Fibroblast of skin of right biceps (primary cell): ENCODE results near the gene SCD5.

Source experiments
- DNase-seq: peaks from one replicate; pipeline ENCODE4 v3.0.0-alpha.2; 2013

The SCD5 gene

GRCh38 chr4:82718162-82718940 is 80.2 kb downstream of the SCD5 start:
- DNase-seq: peak; percentile 25

DNA sequence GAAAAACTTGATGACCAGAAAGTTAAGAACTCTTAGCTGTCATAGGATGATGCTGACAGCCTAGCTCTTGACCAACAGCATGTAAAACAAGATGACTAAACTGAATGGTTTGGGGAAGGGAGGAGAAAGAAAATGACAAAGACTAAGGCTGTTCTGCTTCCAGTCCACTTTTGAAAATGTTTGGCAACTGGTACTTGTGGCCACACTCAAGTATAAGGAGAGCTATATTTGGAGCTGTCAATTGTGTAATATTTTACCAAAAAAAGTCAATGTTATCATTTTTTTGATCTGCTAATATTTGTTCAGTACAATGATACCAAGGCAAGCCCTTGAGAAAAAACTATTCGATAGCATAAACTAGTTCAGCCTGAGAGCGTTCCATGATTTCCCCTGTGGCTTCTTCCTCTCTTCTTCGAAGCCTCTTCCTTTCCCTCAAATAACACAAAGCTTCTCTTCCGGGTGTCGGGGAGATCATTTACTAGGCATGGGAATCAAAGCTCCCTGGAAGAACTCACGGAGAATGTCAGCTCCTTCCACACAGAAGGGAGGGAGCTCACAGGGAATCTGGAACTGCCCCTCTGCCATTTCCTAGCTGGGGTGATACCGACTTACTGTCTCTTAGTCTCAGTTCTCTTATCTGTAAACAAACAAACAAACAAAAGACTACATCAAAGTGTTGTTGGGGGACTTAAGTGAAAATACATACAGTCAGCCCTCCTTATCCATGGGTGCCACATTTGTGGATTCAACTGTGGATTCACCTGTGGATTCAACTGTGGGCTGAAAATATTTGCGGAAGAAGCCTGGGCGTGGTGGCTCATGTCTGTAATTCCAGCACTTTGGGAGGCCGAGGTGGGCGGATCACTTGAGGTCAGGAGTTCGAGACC is 82.6 kb downstream of the SCD5 start:
- peak; percentile 60 for DNase-seq

DNA sequence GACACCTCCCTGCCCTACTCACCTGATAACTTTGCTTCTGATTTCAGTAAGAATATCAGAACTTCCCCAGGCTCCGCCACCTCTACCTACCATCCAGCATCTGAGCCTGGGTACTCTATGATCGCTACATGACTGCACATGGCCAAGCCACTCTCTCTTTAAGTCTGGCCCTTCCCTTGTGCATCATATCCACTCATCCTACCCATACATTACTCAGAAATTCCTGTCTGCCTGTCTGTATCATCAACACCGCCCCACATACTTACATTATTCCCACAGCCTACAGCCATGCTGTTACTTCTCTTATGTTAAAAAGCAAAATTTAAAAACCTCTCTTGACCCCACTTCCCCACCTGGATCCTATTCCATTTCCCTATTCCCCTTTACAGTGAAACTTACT is 84.7 kb downstream of the SCD5 start:
- peak; percentile 44 for DNase-seq

DNA sequence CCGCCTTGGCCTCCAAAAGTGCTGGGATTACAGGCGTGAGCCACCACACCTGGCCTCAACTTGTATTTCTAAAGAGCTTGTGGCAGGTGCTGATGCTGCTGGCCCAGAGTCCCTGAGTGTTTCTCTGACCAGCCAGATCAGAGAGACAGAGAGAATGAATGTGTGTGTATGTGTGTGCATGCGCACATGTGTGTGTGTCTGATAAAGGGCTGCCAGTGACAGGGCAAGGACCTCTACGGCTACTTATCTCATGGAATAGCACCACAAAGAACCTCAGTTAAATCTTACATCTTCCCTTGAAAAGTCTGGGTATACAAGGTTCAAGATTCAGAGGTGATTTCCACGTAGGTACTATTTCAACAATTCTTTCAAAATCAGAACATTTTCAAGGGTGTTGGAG is 86.0 kb downstream of the SCD5 start:
- no peak for DNase-seq

- no peak for DNase-seq
These were observed 87.3 kb downstream of the SCD5 start for GRCh38 chr4:82711158-82711785.

GRCh38 chr4:82710197-82710929 is 88.2 kb downstream of the SCD5 start:
- no peak for DNase-seq

DNA sequence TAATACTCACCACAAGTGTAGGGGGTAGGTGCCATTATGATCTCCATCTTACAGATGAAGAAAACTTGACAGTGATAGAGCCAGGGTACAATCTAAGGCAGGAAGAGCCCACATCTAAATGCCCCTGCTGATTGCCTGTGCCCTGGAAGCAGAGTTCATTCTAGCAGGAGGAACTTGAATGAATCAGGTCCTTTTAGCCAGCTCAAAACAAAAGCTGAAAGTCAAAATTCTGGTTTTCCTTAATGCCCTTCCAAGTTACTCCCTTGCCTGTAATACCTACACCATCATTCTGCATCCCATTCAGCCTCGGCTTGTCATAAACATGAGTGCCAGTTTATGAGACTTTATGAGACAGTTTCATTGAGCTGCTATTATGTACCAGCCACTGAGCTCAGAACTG is 89.6 kb downstream of the SCD5 start:
- DNase-seq: no peak

- no peak for DNase-seq
These were observed 92.1 kb downstream of the SCD5 start for GRCh38 chr4:82706349-82707000.

DNA sequence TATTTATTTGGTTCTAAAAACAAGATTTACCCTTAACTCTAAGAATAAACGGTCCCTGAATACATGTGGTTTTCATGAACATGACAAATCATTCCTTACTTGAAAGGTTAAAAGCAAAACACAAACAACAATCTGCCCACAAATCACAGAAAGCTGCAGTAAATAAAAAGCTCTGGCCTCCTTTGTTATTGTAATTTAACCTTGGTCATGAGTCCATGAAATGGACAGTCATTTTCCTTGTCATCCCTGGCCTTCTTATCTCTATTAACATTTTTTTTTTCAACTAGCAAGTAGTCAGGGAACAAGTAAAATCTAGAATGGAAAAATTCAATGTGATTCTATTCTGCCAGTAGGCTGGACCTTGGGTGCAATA is 92.7 kb downstream of the SCD5 start:
- DNase-seq: no peak

- no peak for DNase-seq
These were observed 93.2 kb downstream of the SCD5 start for GRCh38 chr4:82705169-82705927.

GRCh38 chr4:82704156-82704555 is 94.4 kb downstream of the SCD5 start:
- DNase-seq: no peak

- DNase-seq: no peak
These were observed 100.2 kb downstream of the SCD5 start for GRCh38 chr4:82698412-82698811.

- no peak for DNase-seq
These were observed 101.0 kb downstream of the SCD5 start for GRCh38 chr4:82697561-82697960.

DNA sequence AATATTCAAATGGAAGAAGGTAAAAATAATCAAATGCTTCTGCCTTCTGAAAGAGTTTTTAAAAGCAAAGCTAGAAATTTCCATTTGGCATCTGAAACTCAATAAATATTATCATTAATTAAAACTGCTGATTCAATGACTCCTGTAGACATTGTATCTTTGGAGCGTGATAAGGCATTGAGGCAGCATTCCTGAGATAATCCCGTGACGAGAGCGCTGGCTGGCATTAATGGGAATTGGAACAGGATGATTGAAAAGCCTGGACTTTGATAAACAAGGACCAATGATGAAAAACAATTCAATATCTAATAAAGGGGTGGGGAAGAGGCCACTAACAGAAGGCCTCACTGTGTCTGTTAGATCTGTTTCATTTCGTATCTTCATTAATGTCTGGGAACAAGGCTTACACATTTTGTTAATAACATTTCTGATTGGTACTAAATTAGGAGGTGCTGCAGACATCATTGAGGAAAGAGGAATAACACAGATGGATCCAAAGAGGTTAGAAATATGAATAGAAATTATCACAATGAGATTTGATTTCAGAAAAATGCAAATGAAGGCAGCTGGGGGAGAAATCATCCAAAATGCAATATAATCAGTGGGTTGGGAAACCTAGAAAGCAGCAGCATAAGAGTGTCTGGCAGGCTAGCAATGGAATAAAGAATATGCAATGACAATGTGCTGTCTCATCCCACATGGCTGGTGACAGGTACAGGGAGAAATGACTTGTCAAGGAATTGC is 102.3 kb downstream of the SCD5 start:
- no peak for DNase-seq

DNA sequence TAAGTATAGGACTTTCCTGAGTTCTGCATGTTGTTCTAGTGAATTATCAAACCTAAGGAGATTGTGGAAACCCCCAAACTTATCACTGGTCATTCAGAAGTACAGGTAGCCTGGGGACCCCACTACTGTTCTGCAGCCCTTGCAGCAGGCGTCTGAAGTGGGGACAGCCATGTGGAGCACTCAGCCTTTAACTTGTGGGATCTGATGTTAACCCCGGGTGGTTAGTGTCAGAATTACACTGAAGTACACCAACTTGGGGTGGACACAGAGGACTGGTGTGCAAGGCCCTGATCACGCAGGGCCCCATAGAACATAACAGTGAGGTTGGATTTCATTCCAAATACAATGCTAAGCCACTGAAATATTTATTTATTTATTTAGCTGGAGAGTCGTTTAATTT is 103.7 kb downstream of the SCD5 start:
- DNase-seq: no peak

- DNase-seq: no peak
These were observed 104.5 kb downstream of the SCD5 start for GRCh38 chr4:82694046-82694445.

GRCh38 chr4:82692101-82692780 is 106.4 kb downstream of the SCD5 start:
- no peak for DNase-seq

- DNase-seq: no peak
These were observed 107.2 kb downstream of the SCD5 start for GRCh38 chr4:82691431-82691830.

DNA sequence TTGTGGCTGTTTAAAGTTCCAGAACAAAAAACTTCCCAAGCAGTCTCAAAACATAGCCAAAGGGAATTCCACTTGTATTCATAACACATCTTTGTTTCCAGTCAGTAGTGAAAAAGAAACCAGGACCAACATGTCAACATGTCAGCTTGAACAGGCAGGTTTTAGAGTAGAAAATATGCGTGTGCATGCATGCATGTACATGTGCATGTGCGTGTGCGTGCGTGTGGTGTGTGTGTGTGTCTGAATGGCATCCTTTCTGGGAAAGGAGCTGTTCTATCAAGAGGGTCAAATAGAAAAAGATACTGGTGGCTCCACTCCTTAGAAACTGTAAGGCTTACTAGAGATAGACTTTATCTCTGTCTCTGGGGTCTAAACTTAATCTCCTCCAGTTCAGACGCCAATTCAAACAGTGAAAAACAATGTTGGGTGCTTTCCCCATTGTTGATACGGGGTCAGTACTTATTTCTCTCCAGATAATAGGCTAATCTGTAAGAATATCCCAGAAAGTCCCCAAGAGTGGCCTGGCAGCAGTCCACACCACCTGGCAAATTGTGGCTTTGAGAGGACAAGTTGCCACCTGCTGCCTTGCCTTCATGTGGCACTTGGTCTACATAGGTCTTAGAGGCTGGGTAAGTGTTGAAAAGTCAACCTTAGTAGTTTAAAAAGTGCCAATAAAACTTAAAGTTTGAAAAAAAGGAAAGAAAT is 110.4 kb downstream of the SCD5 start:
- no peak for DNase-seq

DNA sequence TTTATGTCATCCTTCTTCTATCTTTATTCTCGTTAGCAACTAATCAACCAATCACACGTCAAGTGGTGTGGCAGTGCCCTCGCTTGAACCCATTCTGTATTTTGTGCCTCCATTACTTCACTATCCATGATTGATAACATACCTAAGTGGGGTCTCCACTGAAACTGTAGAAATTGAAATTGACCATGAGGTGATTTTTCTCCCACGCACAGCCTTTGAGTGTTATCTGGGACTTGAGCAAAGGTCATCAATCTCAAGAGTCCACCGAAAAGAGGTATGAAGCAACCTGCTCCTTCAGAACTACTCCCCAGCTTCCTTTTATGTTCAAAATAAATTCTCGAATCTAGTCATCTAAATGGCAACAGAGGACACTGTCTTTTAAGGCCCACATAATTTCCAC is 111.1 kb downstream of the SCD5 start:
- no peak for DNase-seq
